Mesodermal cell (in vitro differentiated cells): ENCODE results near the gene IER3IP1.

Source experiments
- H3K27ac ChIP-seq: 2 replicates; pipeline ENCODE4 v1.7.0; 2013; ENCODE audit warnings: mild to moderate bottlenecking, low read depth, low read length, moderate library complexity; ENCODE audit not compliant: severe bottlenecking
- H3K36me3 ChIP-seq: 2 replicates; pipeline ENCODE4 v1.7.1; 2013; ENCODE audit warnings: mild to moderate bottlenecking, low read length, moderate library complexity; ENCODE audit not compliant: control insufficient read depth, insufficient read depth
- H3K4me1 ChIP-seq: one replicate; pipeline ENCODE4 v1.7.1; 2013; ENCODE audit warnings: mild to moderate bottlenecking, low read length; ENCODE audit not compliant: insufficient read depth, control insufficient read depth, poor library complexity, severe bottlenecking
- H3K4me3 ChIP-seq: 2 replicates; pipeline ENCODE4 v1.7.0; 2013; ENCODE audit warnings: low read length, control low read depth, mild to moderate bottlenecking; ENCODE audit not compliant: insufficient read depth, poor library complexity, severe bottlenecking; ENCODE audit errors: extremely low read depth
- H3K9me3 ChIP-seq: 2 replicates; pipeline ENCODE4 v1.7.1; 2013; ENCODE audit warnings: mild to moderate bottlenecking, low read length, moderate library complexity; ENCODE audit not compliant: control insufficient read depth
- WGBS, 2 experiments: methylation state at CpG; one replicate each; pipeline ENCODE4 v1.1.5; 2013; ENCODE audit warnings: missing lambda C conversion rate in 2 of 2; ENCODE audit not compliant: insufficient coverage in 2 of 2; 5-methylcytosine and 5-hydroxymethylcytosine counted together

Gene IER3IP1

DNA sequence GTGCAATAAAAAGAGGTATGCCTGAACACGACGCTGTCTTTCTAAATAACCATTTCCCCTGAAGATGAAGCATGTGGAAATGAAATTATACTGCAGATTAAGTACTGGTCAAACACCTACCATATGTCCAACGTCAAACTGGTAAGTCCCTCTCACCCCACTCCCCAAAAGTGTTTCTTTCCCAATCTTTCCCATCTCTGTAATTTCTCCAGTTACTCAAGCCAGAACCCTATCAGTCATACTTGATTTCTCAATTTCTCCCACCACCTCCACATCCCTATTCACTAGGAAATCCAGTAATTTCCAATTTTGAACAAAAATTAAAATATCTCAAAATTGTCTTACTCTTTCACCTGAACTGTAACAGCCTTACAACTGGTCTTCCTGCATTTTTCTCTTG lies 55.0 kb downstream of the IER3IP1 start:
- 100% methylated on average over 1 of the region's 3 CpGs for WGBS, 2 experiments
- Histone ChIP-seq H3K4me3 (no peak overlapping the region), H3K27ac (no peak overlapping the region), H3K9me3 (no peaks in the 10 kb centered on the region), H3K4me1 (no peaks in the 10 kb centered on the region), H3K36me3 (peaks cover 19% of the 10 kb centered on the region)

DNA sequence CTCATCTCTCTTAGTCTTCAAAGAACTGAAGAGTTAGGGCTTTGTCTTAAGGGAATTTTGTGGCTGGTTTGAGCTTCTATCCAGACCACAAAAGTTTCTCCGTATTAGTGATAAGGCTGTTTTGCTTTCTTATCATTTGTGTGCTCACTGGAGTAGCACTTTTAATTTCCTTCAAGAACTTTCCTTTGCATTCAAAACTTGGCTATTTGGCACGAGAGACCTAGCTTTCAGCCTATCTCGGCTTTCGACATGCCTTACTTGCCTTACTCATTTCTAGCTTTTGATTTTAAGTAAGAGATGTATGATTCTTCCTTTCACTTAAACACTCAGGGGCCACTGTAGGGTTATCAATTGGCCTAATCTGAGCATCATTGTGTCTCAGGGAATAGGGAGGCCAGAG lies 55.7 kb downstream of the IER3IP1 start:
- H3K27ac ChIP-seq: no peak overlapping the region
- H3K4me1 ChIP-seq: no peaks in the 10 kb centered on the region
- H3K9me3 ChIP-seq: no peaks in the 10 kb centered on the region
- no peak overlapping the region for H3K4me3 ChIP-seq
- peaks cover 19% of the 10 kb centered on the region for H3K36me3 ChIP-seq
- no CpG with 5 or more reads among the region's 4 CpGs for WGBS, 2 experiments

DNA sequence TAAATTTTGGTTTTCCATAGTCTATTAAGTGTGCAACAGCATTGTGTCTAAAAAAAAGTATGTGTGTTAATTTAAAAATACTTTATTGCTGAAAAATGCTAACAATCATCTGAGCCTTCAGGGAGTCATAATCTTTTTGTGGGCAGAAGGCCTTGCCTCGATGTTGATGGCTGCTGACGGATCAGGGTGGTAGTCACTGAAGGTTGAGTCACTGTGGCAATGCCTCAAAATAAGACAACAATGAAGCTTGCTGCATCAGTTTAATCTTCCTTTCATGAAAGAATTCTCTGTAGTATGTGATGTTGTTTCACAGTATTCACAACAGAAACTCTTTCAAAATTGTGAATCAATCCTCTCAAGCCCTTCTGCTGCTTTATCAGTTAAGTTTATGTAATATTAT lies 57.2 kb downstream of the IER3IP1 start:
- Histone ChIP-seq H3K4me3 (no peak overlapping the region), H3K36me3 (peaks cover 29% of the 10 kb centered on the region), H3K9me3 (no peaks in the 10 kb centered on the region), H3K27ac (no peak overlapping the region), H3K4me1 (no peaks in the 10 kb centered on the region)
- 85 to 100% methylated on average over 2 of the region's 2 CpGs for WGBS, 2 experiments

DNA sequence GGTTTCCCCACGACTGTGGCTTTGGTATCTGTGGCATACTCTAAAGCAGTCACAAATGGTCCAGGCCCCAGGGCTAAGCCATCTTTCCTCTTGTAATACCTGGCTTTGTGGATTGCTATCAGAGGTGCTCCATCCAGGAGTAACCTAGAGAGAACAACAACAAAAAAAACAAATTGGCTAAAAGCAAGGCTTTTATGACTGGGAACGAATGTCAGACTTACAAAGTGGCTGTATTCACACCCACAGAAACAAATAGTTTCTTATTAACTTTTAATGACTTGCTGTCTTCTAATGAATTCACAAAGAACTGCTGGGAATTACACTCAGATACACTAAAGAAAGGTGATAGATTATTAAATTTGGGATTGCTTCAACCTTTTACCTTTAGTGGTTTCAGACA lies 61.0 kb downstream of the IER3IP1 start:
- Histone ChIP-seq H3K4me3 (no peak overlapping the region), H3K4me1 (no peaks in the 10 kb centered on the region), H3K27ac (no peak overlapping the region), H3K9me3 (no peaks in the 10 kb centered on the region), H3K36me3 (peaks cover 62% of the 10 kb centered on the region)
- WGBS, 2 experiments: 67 to 83% methylated on average over 1 of the region's 2 CpGs

DNA sequence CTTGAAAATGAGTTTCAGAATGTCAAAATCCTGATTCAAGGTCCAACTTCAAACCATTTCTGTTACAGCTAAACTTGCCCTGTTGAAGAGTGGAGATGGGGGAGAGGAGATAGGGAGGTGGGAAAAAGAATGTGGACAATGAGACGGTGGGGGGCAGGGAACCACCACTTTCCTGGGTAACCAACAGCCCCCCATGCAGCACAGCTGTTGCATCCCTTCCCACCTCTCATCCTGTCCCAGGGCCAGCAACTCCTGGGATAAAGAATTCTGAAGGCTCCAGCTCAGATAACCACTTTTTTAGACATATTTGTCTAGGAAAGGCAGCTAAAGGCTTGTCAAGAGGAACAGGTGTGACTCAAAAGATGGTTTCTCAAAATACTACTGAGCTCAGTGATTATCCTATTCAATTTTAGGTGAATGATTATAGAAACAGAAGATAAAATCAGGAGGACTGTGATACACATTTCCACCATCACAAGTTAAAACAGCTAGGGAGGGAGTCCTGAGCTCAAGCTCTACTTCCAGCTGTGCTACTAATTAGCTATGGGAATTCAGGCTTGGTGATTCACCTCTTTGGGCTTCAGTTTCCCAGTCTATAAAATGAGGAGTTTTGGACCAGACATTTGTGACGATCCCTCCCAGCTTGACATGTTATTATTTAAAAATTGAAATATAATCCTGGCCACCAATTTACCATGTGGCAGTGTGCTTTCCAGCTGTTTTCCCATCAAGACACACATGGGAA lies 62.2 kb downstream of the IER3IP1 start:
- no peak overlapping the region for H3K4me3 ChIP-seq
- 60% methylated on average over 1 of the region's 2 CpGs; no CpG with 5 or more reads in 1 of the 2 experiments for WGBS, 2 experiments
- H3K27ac ChIP-seq: no peak overlapping the region
- peaks cover 58% of the 10 kb centered on the region for H3K36me3 ChIP-seq
- no peaks in the 10 kb centered on the region for H3K9me3 ChIP-seq
- H3K4me1 ChIP-seq: no peaks in the 10 kb centered on the region

GRCh38 chr18:47110492-47111274 lies 65.5 kb downstream of the IER3IP1 start:
- WGBS, 2 experiments: 87 to 91% methylated on average over 4 of the region's 6 CpGs
- Histone ChIP-seq H3K36me3 (peaks cover 64% of the 10 kb centered on the region), H3K4me3 (no peak overlapping the region), H3K9me3 (no peaks in the 10 kb centered on the region), H3K27ac (no peak overlapping the region), H3K4me1 (no peaks in the 10 kb centered on the region)

GRCh38 chr18:47109720-47110119 lies 66.4 kb downstream of the IER3IP1 start:
- WGBS, 2 experiments: no CpG with 5 or more reads among the region's 1 CpG
- Histone ChIP-seq H3K4me3 (no peak overlapping the region), H3K27ac (no peak overlapping the region), H3K9me3 (no peaks in the 10 kb centered on the region), H3K36me3 (peaks cover 68% of the 10 kb centered on the region), H3K4me1 (no peaks in the 10 kb centered on the region)

DNA sequence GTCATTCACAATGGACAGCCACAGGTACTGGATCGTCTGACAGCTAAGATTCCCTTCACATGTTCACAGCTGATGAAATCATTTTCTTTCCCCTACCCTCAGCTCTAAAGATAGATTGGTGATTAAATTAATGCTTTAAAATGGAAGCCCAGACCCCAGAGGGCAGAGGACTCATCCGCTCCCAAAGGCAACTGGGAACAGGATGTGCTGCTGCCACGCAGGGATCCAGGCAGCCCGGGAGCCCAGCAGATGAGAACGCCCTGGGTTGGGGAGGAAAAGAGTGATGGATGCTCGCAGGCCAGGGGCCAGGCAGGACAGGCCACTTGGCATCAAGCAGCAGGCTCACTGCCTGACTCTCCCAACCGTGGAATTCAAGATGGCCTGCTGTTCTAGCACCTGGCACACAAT lies 67.2 kb downstream of the IER3IP1 start:
- H3K4me1 ChIP-seq: no peaks in the 10 kb centered on the region
- H3K4me3 ChIP-seq: no peak overlapping the region
- peaks cover 70% of the 10 kb centered on the region for H3K36me3 ChIP-seq
- H3K9me3 ChIP-seq: no peaks in the 10 kb centered on the region
- no peak overlapping the region for H3K27ac ChIP-seq
- WGBS, 2 experiments: 84 to 93% methylated on average over 4 to 6 of the region's 7 CpGs

GRCh38 chr18:47108373-47108772 lies 67.8 kb downstream of the IER3IP1 start:
- no peaks in the 10 kb centered on the region for H3K9me3 ChIP-seq
- H3K27ac ChIP-seq: no peak overlapping the region
- H3K4me3 ChIP-seq: no peak overlapping the region
- WGBS, 2 experiments: 55 to 75% methylated on average over 2 to 3 of the region's 3 CpGs
- H3K4me1 ChIP-seq: no peaks in the 10 kb centered on the region
- H3K36me3 ChIP-seq: peaks cover 68% of the 10 kb centered on the region
